Keratinocyte (primary cell): Measurements from ENCODE around the gene ZBTB3. TPM values are rescaled to one million over a fixed set of nuclear protein-coding genes. Genes with fewer than 3 reads are reported as not detected.

Experiments
- DNase-seq: peaks from one replicate; pipeline ENCODE4 v3.0.0-alpha.2; 2011; ENCODE audit warnings: low read depth, missing footprints, low spot score
- FAIRE-seq: peaks from 2 replicates; lab custom pipeline; 2011; peaks lifted over from hg19 to GRCh38; lab: Jason Lieb, UNC
- H2AFZ ChIP-seq: 2 replicates; pipeline ENCODE4 v1.6.0; 2012; ENCODE audit warnings: low read length, control low read depth, inconsistent platforms; ENCODE audit not compliant: control insufficient read depth
- H3K27ac ChIP-seq: 2 replicates; pipeline ENCODE4 v1.5.1; 2011; ENCODE audit warnings: low read length; ENCODE audit not compliant: control insufficient read depth, insufficient read depth
- H3K27me3 ChIP-seq: 3 replicates; pipeline ENCODE4 v1.6.0; 2011; ENCODE audit warnings: low read length; ENCODE audit not compliant: control insufficient read depth, insufficient read depth; ENCODE audit errors: extremely low read depth
- H3K36me3 ChIP-seq, 2 experiments: 2 replicates in 1 of 2; 3 replicates in 1 of 2; pipeline ENCODE4 v1.5.1; 2011; ENCODE audit warnings: low read length in 2 of 2, mild to moderate bottlenecking in 1 of 2; ENCODE audit not compliant: control insufficient read depth in 2 of 2, insufficient read depth in 2 of 2; ENCODE audit errors: extremely low read depth in 1 of 2
- H3K4me1 ChIP-seq: 3 replicates; pipeline ENCODE4 v1.5.1; 2011; ENCODE audit warnings: low read length; ENCODE audit not compliant: control insufficient read depth, insufficient read depth; ENCODE audit errors: extremely low read depth
- H3K4me2 ChIP-seq: 3 replicates; pipeline ENCODE4 v1.6.0; 2011; ENCODE audit warnings: low read depth, low read length; ENCODE audit not compliant: control insufficient read depth, insufficient read depth; ENCODE audit errors: extremely low read depth
- H3K4me3 ChIP-seq, 3 experiments: fragments of 200-600 bp in 1 of 3; sonication (generic) in 1 of 3; 2 replicates in 2 of 3; 3 replicates in 1 of 3; pipeline ENCODE4 v1.5.1; 2011 to 2016; ENCODE audit warnings: low read length in 3 of 3, mild to moderate bottlenecking in 3 of 3, control low read depth in 2 of 3, inconsistent platforms in 1 of 3, low read depth in 1 of 3, mixed read lengths in 1 of 3, mixed run types in 1 of 3, moderate library complexity in 1 of 3; ENCODE audit not compliant: control insufficient read depth in 2 of 3, insufficient read depth in 2 of 3; ENCODE audit errors: extremely low read depth in 1 of 3
- H3K79me2 ChIP-seq: 2 replicates; pipeline ENCODE4 v1.6.0; 2012; ENCODE audit warnings: low read length; ENCODE audit not compliant: control insufficient read depth, insufficient read depth
- H3K9ac ChIP-seq: 3 replicates; pipeline ENCODE4 v1.6.0; 2011; ENCODE audit warnings: low read length; ENCODE audit not compliant: control insufficient read depth, insufficient read depth; ENCODE audit errors: extremely low read depth
- H3K9me1 ChIP-seq: 3 replicates; pipeline ENCODE4 v1.6.0; 2011; ENCODE audit warnings: low read length; ENCODE audit not compliant: control insufficient read depth, insufficient read depth; ENCODE audit errors: extremely low read depth
- H3K9me3 ChIP-seq: 2 replicates; pipeline ENCODE4 v1.5.1; 2012; ENCODE audit warnings: low read depth, low read length; ENCODE audit not compliant: control insufficient read depth
- H4K20me1 ChIP-seq: 3 replicates; pipeline ENCODE4 v1.6.0; 2011; ENCODE audit warnings: low read length; ENCODE audit not compliant: control insufficient read depth, insufficient read depth; ENCODE audit errors: extremely low read depth
- CTCF ChIP-seq, 3 experiments: IDR thresholded peaks in 1 of 3; conservative IDR thresholded peaks in 1 of 3; optimal IDR thresholded peaks in 1 of 3; 2 replicates in 2 of 3; 3 replicates in 1 of 3; pipeline versions ENCODE3 to v1.5.1; 2011; ENCODE audit warnings: low read length in 3 of 3, mild to moderate bottlenecking in 3 of 3, moderate library complexity in 2 of 3, control low read depth in 1 of 3, inconsistent platforms in 1 of 3; ENCODE audit not compliant: insufficient read depth in 2 of 3; ENCODE audit errors: extremely low read depth in 1 of 3
- EZH2 ChIP-seq: IDR thresholded peaks from one replicate; pipeline ENCODE4 v1.6.1; 2012; ENCODE audit warnings: inconsistent platforms, mild to moderate bottlenecking, low read length, moderate library complexity
- dilution Hi-C: fragments of 300-500 bp; cut with MboI; formaldehyde crosslinking; loops from one replicate; pipeline ENCODE4 v1.7.0; 2020; ENCODE audit warnings: low sequenced_read_pairs; ENCODE audit not compliant: extremely low pct_ligation_motif_present
- polyA plus RNA-seq, 5 experiments: library from polyadenylated mRNA; depleted of rRNA in 3 of 5; stranded (reverse) in 3 of 5; stranded (forward) in 1 of 5; unstranded in 1 of 5; fragments of >200 nt; gene quantifications; 1 replicate in 1 of 5; 2 replicates in 3 of 5; 3 replicates in 1 of 5; pipeline versions ENCODE4 v1.2.1 to v1.2.3, GENCODE V29; 2011 to 2012; ENCODE audit warnings: missing spikeins in 2 of 5, low read depth in 1 of 5, low replicate concordance in 1 of 5

Gene ZBTB3
- polyA plus RNA-seq, 1 donor (not counting 4 experiments of a cell fraction or from before 2014, with no cell fraction given), result 3.4 TPM

DNA sequence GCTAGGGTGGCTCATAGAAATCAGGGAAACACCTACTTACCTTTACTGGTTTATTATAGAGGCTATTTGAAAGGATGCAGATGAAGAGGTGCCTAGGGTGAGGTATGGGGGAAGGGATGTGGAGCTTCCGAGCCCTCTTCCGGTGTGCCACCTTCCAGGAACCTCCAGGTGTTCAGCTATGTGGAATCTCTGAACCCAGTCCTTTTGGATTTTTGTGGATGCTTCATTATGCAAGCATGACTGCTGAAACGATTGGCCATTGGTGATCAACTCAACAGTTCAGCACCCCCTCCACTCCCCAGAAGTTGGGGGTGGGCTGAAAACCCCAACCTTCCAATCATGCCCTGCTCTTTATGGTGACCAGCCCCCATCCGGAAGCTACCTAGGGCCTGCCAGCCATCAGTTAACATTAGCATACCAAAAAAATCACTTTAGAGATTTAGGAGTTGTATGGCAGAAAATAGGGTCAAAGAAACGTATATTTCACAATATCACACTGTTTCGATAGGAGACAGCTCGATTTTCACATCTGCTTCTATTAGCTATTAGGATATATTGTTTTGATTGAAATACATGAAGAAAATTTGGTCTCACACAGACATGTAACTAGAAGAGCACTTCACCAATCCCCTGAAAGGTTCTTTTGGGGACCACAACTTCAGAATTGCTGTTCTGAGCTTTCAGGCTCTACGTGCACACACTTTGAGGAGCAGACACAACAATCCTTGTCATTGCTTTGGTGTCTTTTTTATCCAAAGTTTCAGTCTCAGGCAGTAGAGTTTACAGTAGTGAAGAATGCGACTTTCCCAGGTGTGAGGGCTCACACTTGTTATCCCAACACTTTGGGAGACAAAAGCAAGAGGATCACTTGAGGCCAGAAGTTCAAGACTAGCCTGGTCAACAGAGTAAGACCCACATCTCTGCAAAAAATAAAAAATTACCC lies 4.2 kb upstream of the ZBTB3 start:
- Histone ChIP-seq H3K27me3 (no peaks in the 10 kb centered on the region), H3K9ac (no peak overlapping the region), H3K27ac (no peak overlapping the region), H3K4me3 (no peak overlapping the region), H3K4me2 (no peak overlapping the region), H3K9me1 (peaks cover 2% of the 10 kb centered on the region), H3K9me3 (no peaks in the 10 kb centered on the region), H3K36me3 (peaks cover 2% of the 10 kb centered on the region in 2 experiments), H4K20me1 (no peaks in the 10 kb centered on the region), H3K4me1 (peaks cover 20% of the 10 kb centered on the region), H2AFZ (no peak overlapping the region), H3K79me2 (peaks cover 16% of the 10 kb centered on the region)
- no peak for TF ChIP-seq EZH2
- DNase-seq (no peak), FAIRE-seq (no peak)
- dilution Hi-C loops, result no loop called here

- peaks cover 2% of the 10 kb centered on the region for H3K9me1 ChIP-seq
- H3K4me1 ChIP-seq, result peaks cover 11% of the 10 kb centered on the region
- no peak overlapping the region for H3K9ac ChIP-seq
- no peak overlapping the region for H3K4me3 ChIP-seq
- H3K9me3 ChIP-seq, result no peaks in the 10 kb centered on the region
- DNase-seq, result no peak
- dilution Hi-C loops, result no loop called here
- H3K4me2 ChIP-seq, result no peak overlapping the region
- FAIRE-seq, result no peak
- H3K27me3 ChIP-seq, result no peaks in the 10 kb centered on the region
- H4K20me1 ChIP-seq, result no peaks in the 10 kb centered on the region
- H3K79me2 ChIP-seq, result peaks cover 16% of the 10 kb centered on the region
- H3K27ac ChIP-seq, result no peak overlapping the region
- peaks cover 9 to 15% of the 10 kb centered on the region in 2 experiments for H3K36me3 ChIP-seq
- H2AFZ ChIP-seq, result no peak overlapping the region
- TF ChIP-seq CTCF (optimal IDR thresholded peaks at IDR 0.05 in 1 of 3, IDR thresholded peaks at IDR 0.05 in 1 of 3, conservative IDR thresholded peaks at IDR 0.05 in 1 of 3; ENCODE audit: extremely low read depth in 1 of 3, insufficient read depth in 2 of 3, low read length in 3 of 3), result no peak
These were observed 1.2 kb upstream of the ZBTB3 start for GRCh38 chr11:62755086-62755615.
